ENCODE measurements around the gene ACTRT2.

ACTRT2 gene

DNA sequence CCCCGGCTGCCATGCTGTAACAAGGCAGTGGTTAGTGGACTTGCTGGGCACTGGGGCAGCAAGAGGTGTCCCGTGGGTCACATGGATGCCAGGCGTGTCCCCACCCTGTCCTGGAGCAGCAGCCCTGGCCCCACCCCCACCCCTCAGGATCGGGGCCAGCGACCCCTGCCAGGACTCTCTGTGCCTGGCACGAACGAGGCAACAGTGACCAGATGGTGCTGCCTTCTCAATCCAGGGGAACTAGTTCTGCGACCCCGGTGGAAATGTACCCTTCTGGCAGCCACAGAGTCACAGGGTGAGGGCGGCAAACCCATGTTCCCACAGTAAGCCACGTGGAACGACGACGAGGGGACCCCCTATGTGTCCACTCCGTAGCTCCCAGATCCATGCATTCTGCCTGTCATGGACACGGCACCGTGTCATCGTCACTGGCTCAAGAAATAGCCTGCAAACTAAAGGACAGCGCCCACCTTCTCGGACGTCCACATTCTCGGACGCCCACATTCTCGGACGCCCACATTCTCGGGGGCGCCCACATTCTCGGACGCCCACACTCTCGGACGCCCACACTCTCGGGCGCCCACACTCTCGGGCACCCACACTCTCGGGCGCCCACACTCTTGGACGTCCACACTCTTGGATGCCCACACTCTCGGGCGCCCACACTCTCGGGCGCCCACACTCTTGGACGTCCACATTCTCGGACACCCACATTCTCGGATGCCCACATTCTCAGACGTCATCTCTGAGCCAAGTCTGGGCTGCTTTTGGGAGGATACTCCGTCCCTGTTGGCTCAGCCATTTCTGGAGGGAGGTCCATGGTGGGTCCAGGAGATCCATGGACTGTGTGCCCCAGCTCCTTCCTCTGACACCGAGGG is 19.6 kb upstream of the ACTRT2 start:
- in situ Hi-C loops (cut with MboI; ENCODE audit: low sequenced_read_pairs), result no loop called here

DNA sequence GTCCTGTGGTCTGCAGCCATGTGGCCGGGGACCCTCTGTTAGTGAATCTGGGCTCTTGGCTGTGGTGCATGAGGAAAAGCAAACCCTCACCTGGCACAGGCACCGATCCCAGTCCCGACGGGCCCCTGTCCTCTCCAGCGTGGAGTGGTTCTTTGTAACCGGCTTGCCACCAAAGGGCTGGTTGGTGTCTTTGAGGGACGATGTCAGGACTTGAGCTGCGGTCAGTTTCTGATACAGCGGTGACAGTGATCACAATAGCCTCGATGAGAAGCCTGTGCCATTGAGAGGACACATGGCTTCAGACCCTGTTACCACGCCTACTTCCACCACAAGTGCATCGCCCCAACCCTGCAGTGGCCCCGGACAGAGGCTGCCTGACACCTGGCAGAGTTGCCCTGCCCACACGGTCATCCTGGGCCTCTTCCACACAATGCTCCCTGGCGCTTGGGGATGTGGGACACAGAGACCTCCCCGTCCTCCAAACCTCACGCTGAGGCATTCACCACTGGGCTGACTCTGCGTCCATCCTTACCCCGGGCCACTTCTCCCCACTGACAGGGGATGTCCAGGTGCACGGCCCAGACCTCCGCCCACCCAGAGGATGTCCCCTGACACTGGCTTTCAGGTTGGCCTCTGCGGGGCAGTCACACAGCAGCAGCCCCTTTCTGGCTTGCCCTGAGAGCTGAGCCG is 18.8 kb upstream of the ACTRT2 start:
- in situ Hi-C loops (cut with MboI; ENCODE audit: low sequenced_read_pairs), result no loop called here

DNA sequence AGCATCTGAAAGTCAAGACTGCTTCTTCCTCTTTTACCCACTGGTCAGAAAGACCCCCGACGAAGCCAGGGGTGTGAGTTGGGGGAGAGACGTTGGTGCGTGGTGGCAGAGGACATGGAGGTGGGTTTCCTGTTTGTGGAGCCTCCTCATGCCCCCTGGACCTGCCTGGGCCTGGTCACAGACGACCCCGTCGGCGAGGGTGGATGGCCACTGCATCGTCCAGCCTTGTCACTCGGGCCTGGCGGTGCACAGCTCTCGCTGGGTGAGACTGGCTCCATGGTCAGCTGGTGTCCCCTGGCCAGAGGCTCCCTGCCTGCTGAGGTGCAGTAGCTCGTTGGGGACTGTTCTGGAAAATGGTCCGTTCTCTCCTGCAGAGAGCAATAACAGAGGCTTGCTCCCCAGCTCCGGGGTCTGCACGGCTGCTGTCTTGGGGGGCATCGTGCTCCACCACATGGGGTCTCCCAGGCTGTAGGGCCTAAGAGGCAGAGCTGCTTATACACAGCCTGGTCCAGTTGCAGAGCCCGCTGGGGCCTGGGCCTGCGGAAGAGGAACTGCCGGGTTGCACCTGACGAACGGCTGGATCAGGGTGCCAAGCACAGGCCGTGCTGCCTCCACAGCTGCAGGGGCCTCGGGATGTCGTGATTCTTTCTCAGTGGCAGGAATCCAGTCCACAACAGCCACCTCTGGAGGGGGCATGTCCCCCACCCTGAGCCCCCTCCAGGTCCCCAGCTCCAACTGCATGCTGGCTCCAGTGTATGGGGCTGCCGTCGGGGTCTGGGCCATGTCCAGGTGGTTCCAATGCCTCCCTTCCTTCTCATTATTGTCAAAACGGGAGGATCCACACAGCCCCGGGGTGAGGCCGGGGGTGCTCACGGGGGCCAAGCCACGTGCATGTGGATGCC is 18.0 kb upstream of the ACTRT2 start:
- in situ Hi-C loops (cut with MboI; ENCODE audit: low sequenced_read_pairs), result no loop called here

DNA sequence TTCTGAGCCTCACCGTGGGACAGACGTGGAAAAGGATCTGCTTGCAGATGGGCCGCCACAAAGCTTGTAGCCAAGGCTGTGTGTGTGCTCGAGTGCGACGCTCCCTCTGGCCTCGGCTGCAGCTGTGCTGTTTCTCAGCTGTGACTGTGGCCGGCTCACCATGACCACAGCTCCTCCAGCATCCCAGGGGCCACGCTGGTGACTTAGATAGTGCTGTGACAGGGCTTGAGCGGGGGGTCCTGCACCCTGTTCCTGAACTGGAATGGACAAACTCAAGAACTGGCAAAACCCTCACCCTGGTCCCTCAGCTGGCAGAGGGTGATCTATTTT is 17.4 kb upstream of the ACTRT2 start:
- in situ Hi-C loops (cut with MboI; ENCODE audit: low sequenced_read_pairs), result no loop called here

DNA sequence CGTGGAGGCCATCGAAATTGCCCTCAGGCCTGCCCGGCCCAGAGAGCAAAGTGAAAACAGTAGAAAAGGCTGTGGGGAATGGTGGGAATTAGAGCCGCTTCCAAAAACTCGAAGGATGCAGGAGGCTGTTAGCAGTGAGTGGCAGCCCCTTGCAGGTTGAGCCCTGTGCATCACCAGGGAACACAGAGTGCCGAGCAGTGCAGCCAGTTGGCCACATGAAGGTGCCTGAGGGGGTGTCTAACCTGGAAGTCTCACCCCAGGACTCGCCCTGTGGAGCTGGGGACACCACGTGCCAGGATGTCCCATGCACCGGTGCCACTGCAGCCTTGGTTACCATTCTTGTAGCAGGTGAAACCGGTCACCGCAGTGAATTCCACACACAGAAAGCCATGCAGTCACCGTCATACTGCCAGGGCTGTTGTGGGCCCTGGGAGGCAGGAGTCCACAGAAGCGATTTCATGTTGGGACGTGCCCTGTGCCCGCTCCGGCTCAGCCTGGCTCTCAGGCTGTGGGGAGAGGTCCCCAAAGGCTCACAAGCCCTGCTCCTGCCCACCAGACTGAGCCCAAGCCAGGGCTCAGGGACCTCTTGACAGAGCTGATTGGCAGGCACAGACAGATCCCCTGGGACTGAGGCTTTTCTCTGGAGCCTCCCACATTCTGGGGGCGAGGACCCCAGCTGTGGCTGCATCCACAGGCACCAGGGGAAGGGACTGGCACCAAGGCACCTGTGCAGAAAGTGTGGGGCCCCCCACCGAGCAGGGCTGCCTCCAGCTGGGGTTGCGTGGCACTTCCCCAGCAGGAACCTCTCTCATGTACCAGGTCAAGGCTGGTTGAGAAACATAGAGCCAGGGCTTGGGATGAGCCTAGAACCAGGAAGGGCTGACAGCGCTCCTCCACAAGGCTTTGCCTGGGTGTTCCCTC is 16.7 kb upstream of the ACTRT2 start:
- in situ Hi-C loops (cut with MboI; ENCODE audit: low sequenced_read_pairs), result no loop called here

DNA sequence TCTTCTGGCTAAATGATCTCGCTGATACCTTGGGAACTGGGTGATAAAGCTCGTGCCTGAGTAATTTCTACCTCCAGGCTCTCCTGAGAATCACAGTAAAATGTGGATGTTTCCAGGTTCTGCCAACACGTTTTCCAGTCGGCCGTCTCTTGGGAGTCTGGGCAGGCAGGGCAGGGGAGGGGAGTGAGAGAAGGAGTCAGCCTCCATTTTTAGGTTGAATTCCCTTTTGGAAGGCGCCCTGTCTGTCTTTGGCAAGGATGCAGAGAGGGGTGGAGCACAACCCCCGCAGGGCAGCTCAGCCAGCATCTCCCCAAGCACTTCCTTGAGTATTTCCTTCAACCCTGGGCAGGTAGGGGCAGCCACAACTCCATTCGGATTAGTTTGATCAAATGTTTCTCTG is 15.5 kb upstream of the ACTRT2 start:
- in situ Hi-C loops (cut with MboI; ENCODE audit: low sequenced_read_pairs), result no loop called here

DNA sequence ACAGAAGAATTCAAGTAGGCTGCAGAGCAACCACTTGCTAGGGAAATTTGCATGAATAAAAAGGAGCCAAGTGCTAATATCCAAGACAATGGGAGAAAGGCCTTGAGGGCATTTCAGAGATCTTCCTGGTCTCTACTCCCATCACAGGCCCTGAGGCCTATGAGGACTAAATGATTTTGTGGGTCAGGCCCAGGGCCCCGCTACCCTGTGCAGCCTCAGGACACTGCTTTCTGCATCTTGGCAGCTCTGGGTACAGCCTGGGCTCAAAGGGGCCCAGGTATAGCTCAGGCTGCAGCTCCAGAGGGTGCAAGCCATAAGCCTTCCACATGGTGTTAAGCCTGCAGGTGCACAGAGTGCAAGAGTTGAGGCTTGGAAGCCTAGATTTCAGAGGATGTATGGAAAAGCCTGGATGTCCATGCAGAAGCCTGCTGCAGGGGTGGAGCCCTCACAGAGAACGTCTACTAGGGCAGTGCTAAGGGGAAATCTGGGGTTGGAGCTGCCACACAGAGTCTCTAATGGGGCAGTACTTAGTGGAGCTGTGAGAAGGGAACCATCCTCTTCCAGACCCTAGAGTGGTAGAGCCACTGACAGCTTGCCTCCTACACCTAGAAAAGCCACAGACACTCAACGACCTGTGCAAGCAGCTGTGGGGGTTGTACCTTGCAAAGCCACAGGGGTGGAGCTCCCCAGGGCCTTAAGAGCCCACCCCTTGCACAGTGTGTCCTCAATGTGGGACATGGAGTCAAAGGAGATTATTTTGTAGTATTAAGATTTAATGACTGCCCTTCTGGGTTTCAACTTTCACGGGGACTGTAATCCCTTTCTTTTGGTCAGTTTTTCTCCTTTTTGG is 13.7 kb upstream of the ACTRT2 start:
- in situ Hi-C loops (cut with MboI; ENCODE audit: low sequenced_read_pairs), result no loop called here

DNA sequence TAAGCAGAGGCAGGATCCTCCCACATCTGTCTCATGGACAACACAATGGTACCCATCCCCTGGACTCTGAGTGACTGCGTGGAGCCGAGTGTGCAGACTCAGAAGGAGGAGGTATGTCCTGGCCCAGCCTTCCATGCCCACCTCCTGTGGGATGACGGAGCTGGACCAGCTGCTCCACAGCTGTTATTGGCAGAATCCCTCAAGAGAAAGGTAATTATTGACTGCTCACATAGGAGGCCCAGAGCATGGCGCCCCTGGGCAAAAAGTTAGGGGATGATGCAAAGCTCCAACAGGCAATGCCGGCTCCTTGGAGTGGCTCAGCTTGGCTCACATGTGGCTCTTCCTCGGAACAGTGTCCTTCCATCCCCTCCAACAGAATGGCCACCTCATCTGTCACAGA is 12.2 kb upstream of the ACTRT2 start:
- in situ Hi-C loops (cut with MboI; ENCODE audit: low sequenced_read_pairs), result no loop called here

DNA sequence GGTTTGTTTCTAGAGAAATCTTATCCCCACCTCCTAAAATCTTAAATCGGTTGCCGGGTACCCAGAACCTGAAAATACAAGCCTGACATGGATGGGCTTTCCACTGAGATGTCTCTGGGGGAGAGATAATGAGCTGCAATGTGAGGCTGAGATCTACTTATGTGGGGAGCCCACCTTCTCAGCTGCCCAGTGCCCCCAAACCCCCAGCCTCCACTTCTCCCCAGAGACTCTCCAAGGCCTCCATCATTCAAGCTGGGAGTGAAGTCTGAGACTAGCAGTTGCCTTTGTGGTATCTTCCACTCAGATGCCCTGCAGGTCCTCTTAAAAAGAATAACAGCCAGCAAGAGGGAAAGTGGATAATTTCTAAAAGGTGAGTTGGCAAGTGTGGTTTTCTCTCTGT is 11.7 kb upstream of the ACTRT2 start:
- in situ Hi-C loops (cut with MboI; ENCODE audit: low sequenced_read_pairs), result no loop called here

DNA sequence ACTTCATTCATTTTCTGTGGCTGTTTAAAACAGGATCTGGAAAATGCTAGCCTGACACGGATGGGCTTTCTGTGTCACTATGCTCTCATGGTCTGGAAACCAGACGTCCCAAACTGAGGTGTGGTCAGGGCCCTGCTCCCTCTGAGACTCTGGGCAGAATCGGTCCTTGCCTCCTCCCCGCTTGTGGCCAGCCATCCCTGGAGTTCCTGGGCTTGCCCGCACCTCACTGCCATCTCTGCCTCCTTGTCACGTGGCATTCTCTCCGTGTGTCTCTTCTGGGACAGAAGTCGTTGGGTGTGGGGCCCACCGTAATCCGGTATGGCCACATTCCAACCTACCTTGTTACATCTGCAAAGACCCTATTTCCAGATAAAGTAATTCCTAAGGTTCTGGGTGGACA is 10.1 kb upstream of the ACTRT2 start:
- in situ Hi-C loops (cut with MboI; ENCODE audit: low sequenced_read_pairs), result no loop called here

DNA sequence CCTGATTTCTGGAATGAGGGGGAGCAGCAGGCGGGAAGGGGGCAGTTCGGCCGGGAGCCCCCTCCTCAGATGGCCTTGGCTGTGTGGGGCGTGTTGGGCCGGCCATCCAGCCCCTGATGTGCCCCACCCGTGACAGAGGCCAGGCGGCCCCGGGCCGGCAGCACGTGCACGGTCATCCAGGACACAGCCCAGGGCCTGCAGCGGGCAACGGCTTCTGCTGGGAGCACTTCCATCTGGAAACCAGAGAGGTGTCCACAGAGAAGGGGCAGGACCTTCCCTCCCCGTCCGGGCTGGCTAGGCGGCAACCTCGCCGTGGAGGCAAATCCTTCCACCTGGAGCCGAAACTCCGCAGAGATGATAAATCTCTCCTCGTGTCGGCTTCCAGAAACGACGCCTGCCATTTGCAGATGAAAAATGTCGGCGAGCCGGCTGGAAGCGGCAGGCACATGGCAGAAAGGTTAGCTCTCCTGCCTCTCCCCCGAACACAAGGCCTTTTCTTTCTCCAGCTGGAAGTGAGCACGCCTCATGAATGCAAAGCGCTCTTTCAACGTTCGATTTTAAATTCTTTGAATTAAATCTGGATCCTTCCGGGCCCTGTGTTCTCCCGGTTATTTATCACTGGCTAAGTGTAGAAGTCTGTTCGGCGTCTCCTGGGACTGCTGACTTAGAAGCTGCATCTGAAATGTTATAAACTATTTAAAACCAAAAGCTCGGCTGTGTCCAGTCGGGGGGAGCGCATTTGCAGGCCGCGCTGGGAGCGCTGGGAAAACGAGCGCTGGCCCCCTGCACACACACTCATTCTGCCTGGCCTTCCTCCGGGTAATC is 9.4 kb upstream of the ACTRT2 start:
- in situ Hi-C loops (cut with MboI; ENCODE audit: low sequenced_read_pairs), result no loop called here

DNA sequence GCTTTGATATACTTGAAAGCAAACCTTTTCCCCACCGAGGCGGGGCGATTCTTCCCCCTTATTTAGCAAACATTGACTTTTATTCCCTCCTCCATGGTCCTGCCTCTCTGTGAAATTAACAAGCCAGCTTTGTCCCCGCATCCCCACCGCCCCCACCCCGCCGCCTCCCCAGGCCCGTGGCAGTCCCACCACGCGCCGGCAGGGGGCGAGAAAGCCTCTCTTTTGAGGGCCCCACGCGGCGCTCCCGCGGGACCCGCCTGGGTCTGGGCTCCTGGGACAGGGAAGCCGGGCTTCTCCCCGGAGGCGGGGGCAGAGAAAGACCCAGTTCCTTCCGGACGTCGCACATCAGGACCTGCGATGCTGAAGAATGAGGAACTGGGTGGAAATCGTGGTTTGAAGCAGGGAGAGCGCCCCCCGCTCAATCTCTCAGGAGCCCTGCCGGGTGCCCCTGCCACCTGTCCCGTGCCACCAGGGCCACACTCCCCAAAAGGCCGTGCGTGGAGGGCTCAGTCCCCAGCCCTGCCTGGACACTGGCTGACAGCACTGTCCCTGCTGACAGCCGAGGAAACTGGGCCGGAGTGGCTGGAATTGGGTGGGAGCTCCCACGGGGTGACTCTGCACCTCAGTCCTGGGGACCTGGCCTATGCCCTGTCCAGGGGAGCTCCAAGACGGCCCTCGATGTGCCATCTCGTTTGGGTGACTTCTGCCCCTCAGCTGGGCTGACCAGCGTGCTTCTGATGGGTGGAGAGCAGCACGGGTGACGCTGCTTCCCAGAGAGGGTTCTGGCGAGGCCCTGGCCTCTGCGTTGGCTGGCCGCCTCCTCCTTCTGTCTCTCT is 8.6 kb upstream of the ACTRT2 start:
- in situ Hi-C loops (cut with MboI; ENCODE audit: low sequenced_read_pairs), result no loop called here

DNA sequence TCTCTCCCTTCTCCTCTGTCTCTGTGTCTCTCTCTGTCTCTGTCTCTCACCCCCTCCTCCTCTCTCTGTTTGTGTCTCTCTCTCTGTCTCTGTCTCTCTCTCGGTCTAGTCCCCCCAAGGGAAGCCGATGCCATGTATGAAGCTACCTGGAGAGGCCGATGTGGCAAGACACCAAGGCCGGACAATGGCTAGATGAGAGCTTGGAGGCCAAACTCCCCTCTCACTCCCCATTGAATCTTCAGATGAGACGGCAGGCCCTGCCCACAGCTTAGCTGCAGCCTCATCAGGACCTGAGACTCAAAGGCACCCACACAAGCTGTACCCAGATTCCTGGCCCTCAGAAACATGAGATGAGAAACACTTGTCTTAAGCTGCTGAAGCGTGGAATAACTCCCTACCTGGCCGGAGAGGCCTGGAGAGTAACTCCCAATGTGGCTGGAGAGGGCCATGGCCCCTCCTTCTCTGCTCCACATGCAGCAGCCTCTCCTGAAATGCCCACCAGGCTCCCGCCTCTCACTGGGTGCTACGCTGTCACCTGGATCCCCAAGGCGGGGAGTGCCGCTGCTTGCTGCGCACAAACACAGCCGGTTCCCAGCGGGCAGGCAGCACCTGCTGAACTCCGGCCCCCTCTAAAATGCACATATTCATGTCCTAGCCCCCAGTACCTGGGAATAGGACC is 7.8 kb upstream of the ACTRT2 start:
- in situ Hi-C loops (cut with MboI; ENCODE audit: low sequenced_read_pairs), result no loop called here

DNA sequence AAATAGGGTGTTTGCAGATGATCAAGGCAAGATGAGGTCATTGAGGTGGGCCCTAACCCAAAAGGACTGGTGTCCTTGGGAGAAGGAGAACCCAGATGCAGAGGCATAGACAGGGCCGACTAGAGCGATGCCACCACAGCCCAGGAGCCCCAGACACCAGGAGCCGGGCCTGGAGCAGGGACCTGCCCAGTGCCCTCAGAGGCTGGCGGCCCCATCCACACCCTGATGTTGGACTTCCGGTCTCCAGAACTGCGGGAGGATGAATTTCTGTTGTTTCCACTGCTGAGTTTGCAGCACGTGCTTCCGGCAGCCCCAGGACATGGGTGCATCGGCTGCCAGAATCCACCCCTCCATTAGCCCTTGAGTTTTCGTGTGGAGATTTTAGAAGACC is 7.2 kb upstream of the ACTRT2 start:
- in situ Hi-C loops (cut with MboI; ENCODE audit: low sequenced_read_pairs), result no loop called here

DNA sequence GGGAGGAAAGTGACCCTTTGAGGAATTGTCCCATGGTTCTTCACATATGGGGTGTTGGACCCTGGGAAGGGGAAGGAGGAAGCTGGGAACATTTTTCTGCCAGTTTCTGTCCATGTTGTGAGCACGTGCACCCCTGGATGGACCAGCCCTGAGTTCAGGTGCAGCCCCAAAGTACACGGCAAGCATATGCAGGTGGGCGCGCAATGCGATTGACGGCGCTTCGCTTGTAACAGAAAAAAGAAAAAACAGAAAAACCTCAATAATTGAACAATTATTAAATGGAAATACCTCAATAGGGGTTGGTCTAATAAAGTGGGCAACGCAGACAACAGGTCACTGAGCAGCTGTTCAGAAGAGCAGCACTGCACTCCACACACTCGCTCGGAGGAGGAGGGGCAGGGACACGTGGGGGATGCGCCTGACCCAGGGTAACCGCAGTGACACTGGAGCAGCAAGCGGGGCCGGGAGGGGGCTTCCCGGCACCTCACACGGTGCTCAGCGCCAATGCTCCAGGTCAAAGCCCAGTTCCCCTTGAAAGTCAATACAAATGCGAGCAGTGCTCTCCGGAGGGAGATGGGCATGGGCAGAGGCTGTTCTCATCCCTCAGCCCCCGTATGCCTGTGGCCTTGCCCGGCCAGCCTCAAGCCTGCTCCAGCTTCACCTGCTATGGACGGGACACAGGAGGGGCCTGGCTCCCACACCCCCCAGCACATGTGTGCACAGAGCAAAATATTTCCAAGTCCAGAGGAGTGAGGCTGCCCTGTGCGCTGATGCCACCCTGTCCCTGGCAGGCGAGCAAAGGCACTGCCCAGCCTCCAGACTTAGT is 6.6 kb upstream of the ACTRT2 start:
- in situ Hi-C loops (cut with MboI; ENCODE audit: low sequenced_read_pairs), result no loop called here

DNA sequence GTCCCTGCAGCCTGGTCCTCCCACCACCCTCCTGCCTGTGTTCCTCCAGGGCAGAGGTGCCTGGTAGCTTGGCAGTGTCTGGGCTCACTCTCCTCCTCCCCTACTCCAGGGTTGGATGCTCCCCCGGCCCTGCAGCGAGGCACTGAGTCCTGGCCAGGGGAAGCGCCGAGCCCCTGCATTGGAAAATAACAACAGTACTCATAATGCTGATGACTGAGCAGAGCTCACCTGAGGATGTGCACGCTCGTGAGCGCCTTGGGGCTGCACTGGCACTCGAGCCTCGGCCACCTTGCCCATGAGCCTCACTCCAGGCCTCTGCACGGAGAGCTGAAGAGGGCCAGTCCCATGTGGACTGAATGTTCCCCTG is 6.0 kb upstream of the ACTRT2 start:
- in situ Hi-C loops (cut with MboI; ENCODE audit: low sequenced_read_pairs), result no loop called here

DNA sequence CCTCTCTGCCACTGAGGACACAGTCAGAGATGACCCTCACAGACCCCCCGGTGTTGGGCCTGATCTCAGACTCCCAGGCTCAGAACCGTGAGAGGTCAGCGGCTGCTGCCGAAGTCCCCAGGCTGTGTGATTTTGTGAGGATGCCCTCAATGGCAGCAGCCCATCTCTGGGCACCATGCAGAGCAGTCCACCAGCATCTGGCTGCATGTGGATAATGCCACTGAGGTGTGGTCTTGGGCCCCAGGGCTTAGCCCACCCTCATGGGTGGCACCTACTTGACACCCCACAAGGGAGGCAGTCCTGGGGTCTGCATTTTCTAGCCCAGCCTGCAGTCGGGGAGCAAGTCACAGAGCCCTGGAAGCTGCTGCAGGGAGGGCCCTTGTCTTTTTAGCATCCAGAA is 5.5 kb upstream of the ACTRT2 start:
- in situ Hi-C loops (cut with MboI; ENCODE audit: low sequenced_read_pairs), result no loop called here
